GM18873 (cell line): Measurements from ENCODE around the gene VPS18.

Experiments used
- ATAC-seq: cut with Tn5 transposase; IDR thresholded peaks from one replicate; pipeline ENCODE4 v1.9.1; 2021; ENCODE audit warnings: mild to moderate bottlenecking, moderate library complexity, moderate number of reproducible peaks; ENCODE audit not compliant: unreplicated experiment, low FRiP score

VPS18 gene

DNA sequence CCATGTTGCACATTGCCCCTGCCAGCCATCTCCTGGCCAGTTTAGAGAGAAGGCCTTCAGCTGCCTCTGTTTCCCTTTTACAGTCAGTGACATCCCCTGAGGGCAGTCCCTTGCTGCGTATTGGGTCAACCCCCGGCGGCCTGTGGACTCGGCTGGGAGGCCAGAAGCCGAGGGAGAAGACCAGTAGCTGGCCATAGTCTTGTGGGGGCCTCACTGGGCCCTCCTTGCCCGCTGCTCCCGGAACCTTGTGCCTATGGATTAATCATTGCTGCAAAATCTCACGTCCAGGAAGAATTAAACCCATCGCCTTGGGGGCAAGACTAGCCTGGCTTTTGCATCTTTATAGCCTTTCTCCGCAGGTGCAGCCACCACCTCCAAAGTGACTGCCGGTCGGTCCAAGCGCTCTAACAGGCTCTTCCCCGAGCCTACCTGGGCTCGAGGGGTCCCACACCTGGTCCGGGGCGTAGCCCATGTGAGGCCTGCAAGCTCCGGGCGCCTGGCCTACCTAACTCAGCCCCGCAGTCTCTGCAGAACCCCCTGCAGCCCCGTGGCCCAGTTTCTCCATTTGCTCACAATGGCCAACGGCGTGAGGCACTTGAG, 58.2 kb downstream of the VPS18 start:
- ATAC-seq, result no peak

DNA sequence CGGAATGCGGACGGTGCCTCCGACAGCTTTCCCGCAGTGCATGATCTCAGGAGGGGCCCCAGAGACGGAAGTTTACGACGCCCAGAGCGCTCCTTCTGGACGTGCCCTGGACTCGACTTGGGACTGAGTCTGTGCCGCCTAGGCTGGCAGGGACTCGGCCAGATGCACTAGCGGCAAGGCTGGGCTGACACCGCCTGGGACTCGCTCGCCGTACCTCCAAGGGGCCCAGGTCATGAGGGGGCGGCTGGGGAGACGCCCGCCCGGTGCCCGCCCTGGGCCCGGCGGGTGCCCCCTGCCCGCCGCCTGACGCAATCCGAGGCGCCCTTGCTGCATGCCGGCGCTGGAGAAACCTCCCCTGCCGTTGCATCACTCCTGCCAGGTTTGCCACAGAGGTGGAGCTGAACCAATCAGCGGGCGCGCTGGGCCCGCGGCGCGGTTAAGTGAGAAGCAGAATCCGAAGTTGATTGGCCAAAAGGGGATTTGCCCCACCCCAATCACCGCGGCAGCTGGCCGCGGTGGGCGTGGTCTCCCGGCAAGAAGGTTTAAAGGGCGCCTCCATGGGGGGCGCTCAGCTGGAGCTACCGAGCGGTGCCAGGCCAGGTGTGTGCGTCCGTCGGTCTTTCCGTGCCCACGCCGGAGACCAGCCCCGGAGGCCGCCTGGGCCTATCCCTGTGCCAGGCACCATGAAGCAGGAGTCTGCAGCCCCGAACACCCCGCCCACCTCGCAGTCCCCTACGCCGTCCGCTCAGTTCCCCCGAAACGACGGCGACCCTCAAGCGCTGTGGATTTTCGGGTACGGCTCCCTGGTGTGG, 58.9 kb downstream of the VPS18 start, which contains the start of gene CHAC1:
TSS of gene CHAC1 (plus strand) at position 571 of the 812 bp plus-strand sequence. CDS start at position 684, 113 bp downstream.
- ATAC-seq, result peak; percentile 84
